Right ventricle myocardium inferior (tissue), 1 donor: ENCODE data around the gene RIN3. TPM values are rescaled to one million over a fixed set of nuclear protein-coding genes. Genes with fewer than 3 reads are reported as not detected.
A peak's percentile ranks its signal among the peaks of the same experiment; 100 is the strongest.

Source experiments
- ATAC-seq: fragments of 200-7000 bp; cut with Tn5 transposase; one replicate; pipeline ENCODE4 v1.9.1; 2020; ENCODE audit warnings: mild to moderate bottlenecking, moderate library complexity
- DNase-seq: peaks from one replicate; pipeline ENCODE4 v3.0.0; 2021; ENCODE audit errors: missing footprints
- intact Hi-C: fragments of 100-400 bp; cut with DNase I; formaldehyde crosslinking; loops from one replicate; pipeline ENCODE4 v1.11.0; 2022
- total RNA-seq: library from RNA; stranded (reverse); fragmentation: NEBNext Ultra II Directional; extraction: Animal tissue kit (Norgen Biotek cat#: 25700); gene quantifications from one replicate; pipeline ENCODE4 v1.2.1, GENCODE V29; 2021
- donor health status: DM: no; HTN: yes; CAD: no; lungs with severe emphysema.

The RIN3 gene
- total RNA-seq, 1 donor from 2014 or later: 13.0 TPM

- intact Hi-C loops: no loop called here
- ATAC-seq (no peak), DNase-seq (no peak)
These were observed 133.6 kb downstream of the RIN3 start for GRCh38 chr14:92646952-92647796.

DNA sequence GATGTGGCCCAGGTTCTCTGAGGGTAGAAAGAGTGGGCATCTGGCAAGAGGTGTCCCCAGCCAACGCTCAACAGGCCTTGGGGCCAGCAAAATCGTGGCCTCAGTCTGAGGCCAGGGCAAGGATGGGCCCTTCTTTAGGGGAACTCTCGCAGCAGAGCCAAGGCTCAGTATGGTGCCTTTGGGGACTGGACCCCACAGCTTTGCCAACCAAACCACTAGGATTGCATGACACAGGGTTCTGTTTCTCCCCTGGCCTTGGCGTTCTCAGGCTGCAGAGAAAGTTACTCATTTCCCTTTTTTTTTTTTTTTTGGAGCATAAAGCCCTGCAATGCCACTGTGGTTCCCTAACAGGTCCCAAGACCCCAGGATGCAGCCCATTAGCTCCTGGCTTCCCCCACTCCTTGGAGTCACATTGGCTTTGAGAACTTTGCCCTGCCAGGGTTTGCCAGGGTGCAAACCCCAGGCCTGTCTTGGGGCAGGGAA is 134.3 kb downstream of the RIN3 start:
- DNase-seq: no peak
- no peak for ATAC-seq
- intact Hi-C loops: no loop called here

- intact Hi-C loops: no loop called here
- DNase-seq: no peak
- no peak for ATAC-seq
These were observed 135.5 kb downstream of the RIN3 start for GRCh38 chr14:92649066-92649465.

DNA sequence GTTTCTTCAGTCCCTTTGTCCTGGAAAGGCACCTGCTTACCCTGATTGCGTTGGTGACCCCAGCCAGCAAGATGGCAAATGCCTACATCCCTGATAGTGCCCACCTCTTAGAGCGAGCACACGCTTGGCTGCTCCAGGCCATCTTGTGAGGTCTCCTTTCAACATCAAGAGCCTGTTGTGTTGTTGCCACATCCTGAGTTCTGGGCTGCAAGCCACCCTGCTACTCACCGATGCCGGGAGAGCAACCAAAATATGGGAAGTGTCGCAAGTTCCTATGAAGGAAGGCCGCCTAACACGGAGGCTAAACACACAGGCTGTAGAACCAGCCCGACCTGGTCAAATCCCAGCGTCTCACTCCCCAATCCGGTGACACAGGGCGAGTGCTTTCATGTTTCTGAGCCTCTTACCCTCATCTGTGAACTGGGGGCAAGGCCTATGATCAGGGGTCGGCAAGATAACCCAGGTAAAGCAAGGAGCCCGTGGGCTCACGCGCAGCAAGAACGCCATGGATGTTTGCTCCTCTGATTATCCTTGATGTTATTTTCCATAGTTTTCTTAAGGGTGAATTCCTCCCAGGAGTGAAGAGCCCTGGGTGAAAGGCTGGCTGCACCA is 136.5 kb downstream of the RIN3 start:
- peak; percentile 85 for DNase-seq
- peak; percentile 47 for ATAC-seq
- intact Hi-C loops: no loop called here

DNA sequence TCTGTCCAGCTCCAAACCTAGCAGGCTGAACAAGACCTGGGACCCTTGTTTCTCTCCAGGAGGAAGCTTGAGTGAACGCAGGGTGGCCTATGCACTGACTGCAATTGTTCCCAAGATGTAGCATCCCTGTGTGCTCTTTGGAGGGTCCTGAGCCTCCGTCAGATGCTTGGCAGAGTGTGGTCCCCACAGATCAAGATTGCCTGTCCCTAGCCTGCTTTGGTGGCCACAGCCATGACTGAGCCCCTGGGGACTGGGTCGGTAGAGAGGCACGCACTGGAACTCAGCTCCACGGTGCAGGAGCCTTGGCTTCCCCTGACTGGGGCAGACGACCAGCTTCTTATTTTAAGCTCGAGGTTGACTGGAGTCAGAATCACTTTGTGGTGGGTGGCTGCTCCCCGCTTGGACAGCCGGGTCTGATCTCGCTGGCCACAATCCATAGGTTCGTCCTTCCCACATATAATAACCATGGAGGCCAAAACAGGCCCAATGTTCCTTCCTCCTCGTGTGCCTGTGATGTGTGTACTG is 137.1 kb downstream of the RIN3 start:
- ATAC-seq: no peak
- intact Hi-C loops: no loop called here
- no peak for DNase-seq

GRCh38 chr14:92651106-92651757 is 137.7 kb downstream of the RIN3 start:
- intact Hi-C loops: no loop called here
- ATAC-seq (no peak), DNase-seq (no peak)

DNA sequence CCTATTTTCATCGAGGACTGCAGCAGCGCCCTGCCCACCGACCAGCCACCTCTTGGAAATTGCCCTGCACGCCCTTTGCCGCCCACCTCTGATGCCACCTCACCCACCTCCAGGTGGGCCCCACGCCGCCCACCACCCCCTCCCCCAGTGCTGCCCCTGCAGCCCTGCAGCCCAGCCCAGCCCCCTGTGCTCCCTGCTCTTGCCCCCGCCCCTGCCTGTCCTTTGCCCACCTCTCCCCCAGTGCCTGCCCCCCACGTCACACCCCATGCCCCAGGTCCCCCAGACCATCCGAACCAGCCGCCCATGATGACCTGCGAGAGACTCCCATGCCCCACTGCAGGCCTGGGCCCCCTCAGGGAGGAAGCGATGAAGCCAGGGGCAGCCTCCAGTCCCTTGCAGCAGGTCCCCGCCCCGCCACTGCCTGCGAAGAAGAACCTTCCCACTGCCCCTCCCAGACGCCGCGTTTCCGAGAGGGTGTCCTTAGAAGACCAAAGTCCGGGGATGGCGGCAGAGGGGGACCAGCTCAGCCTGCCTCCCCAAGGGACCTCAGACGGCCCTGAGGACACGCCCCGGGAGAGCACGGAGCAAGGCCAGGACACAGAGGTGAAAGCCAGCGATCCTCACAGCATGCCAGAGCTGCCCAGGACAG is 138.3 kb downstream of the RIN3 start:
- ATAC-seq: peak; percentile 29
- DNase-seq: peak; percentile 90
- intact Hi-C loops: no loop called here

GRCh38 chr14:92652413-92653151 is 139.0 kb downstream of the RIN3 start:
- intact Hi-C loops: no loop called here
- no peak for DNase-seq
- peak; percentile 12 for ATAC-seq

- intact Hi-C loops: no loop called here
- ATAC-seq (no peak), DNase-seq (no peak)
These were observed 139.6 kb downstream of the RIN3 start for GRCh38 chr14:92653162-92653651.

DNA sequence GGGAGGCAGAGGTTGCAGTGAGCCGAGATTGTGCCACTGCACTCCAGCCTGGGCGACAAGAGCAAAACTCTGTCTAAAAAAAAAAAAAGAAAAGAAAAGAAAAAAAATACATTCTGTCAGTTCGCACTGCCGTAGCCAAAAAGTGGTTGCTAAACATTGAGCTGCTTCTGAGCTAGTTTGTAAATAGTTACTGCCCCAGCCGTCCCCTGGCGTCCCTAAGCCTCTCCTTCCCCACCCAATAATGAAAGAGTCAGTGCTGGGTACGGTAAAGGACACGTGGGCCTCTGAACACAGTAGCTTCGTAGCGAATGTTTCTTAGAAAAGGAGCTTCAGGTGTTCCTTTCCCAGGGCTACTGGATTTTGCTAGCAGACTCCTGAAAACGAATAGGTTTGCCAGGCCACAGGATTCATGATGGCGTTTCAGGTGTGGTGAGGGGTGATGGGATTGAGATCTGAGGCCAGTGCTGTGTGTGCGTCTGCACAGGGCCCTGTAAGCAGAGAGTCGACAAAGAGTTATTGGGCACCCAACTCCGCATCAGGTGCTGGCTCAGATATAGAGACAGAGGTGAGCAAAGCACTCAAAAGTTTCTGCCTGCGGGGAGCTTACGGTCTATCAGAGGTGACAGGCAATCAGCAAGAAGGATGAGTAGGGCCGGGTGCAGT is 140.8 kb downstream of the RIN3 start:
- ATAC-seq (no peak), DNase-seq (no peak)
- intact Hi-C loops: no loop called here

DNA sequence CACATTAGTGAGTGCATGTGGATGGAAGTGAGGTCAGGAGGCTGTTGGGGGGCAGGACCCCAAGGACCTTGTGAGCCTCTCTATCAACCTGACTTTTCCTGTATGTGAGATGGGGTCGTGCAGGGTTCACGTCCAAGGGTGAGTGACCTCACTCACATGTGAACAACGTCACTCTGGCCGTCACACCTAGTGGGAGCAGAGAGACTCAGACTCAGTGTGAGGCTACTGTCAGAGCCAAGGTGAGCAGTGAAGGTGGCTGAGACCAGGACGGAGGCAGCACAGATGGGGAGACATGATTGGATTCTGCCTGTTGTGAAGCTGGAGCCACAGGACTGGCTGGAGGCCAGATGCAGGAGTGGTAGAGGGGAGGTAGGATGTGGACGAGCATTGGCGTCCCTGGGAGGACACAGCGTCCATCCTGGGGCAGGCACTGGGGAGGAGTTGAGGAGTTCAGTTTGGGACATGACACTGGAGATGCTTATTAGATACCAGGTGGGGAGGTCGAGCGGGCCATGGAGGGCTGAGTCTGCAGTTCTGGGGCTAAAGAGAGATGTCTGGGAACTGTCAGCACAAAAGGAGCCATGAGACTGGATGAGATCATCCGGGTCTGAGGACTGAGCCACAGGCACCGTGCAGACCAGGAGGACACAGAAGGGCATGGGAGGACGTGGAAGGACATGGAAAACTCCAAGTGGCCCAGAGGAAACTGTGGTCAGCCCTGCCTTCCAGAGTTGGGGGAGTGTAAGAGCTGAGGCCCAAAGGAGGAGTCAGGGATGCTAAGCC is 142.0 kb downstream of the RIN3 start:
- ATAC-seq: no peak
- intact Hi-C loops: loop anchor here (5.0 kb wide), 1 partner anchor 198 kb away; no protein-coding TSS in a partner anchor

DNA sequence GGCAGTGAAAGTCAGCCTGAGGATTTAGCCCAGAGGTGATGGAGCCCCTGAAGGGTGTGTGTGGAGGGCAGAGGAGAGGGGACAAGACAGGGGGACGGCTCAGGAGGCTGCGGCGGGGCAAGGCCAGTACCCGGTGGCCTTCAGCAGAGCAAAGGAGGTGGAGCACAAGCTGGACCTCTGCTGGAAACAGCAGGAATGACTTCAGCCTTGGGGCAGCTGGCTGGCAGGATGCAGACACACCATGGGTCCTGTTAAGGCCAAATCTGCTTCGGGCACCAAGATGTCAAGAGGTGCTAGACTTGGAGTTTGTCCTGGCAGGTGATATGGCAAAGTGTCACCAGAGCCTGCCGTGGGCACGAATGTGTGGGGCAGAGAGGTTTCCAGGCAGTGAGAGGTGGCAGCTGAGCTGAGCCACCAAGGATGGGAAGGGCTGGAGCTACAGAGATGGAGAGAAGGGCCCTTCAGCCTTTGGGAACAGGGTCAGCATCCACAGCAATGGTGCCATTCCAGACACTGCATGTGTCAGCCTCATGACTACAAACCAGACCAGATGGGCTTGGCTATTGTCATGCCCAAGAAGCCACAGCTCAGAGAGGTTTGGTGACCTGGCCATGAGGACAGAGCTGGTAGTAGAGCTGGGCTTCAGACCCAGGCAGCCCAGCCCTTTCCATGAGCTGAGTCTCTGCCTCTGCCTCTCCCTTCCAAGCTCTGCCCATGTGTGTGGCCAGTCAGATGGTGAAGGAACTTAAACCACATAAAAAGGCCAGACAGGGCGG is 142.9 kb downstream of the RIN3 start:
- no peak for DNase-seq
- intact Hi-C loops: loop anchor here (5.0 kb wide), 1 partner anchor 199 kb away; no protein-coding TSS in a partner anchor
- ATAC-seq: no peak

More for the DNA sequence above, 142.0 kb downstream of the RIN3 start:
- DNase-seq: no peak

- intact Hi-C loops: loop anchor here (5.0 kb wide), 1 partner anchor 200 kb away; no protein-coding TSS in a partner anchor
- ATAC-seq (peak; percentile 72), DNase-seq (peak; percentile 87)
These were observed 144.0 kb downstream of the RIN3 start for GRCh38 chr14:92657457-92658142.

- no peak for DNase-seq
- no peak for ATAC-seq
- intact Hi-C loops: loop anchor here (5.0 kb wide), 1 partner anchor 201 kb away; no protein-coding TSS in a partner anchor
These were observed 144.6 kb downstream of the RIN3 start for GRCh38 chr14:92658160-92658559.

GRCh38 chr14:92658684-92659083 is 145.1 kb downstream of the RIN3 start:
- ATAC-seq (no peak), DNase-seq (no peak)
- intact Hi-C loops: loop anchor here (5.0 kb wide), 1 partner anchor 201 kb away; no protein-coding TSS in a partner anchor
